ENCODE measurements around the gene ATF6B. TPM values are rescaled to one million over a fixed set of nuclear protein-coding genes. Genes with fewer than 3 reads are reported as not detected.

Gene ATF6B
- total and polyA plus RNA-seq, 2 of the 13 experiments (the other 11 are each of a cell fraction or from before 2014, with no cell fraction given), result 18.1 to 44.0 TPM

DNA sequence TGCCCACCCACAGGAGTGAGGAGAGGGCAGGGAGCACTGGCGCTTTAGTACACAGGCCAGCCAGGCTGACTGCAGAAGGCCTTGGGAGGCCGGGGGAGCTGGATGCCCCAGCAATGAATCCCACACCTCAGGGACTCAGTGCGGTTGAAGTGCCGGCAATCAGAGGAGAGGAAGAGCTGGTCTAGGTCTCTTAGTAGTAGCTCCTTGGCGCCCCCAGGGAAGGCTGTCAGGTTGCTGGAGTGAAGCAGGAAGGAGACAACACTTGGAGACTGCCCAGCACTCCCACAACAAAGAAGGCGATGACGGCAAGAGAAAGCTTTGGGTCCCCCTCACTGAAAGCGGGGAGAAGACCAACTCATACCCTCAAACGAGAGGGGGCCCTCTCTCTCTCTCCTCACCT, 10.6 kb downstream of the ATF6B start:
- Histone ChIP-seq H3K9ac (ENCODE audit: insufficient read depth, low read depth, low read length) (no peak overlapping the region), H3K4me3 (replicated peaks in 1 of 3; ENCODE audit: insufficient read depth in 1 of 3, low read depth in 2 of 3, low read length in 3 of 3) (no peak overlapping the region), H3K4me1 (ENCODE audit: insufficient read depth, low read length) (peaks cover 31% of the 10 kb centered on the region), H3K9me3 (ENCODE audit: low read length) (no peaks in the 10 kb centered on the region), H4K20me1 (ENCODE audit: insufficient read depth, low read length) (no peaks in the 10 kb centered on the region), H3K36me3 (replicated peaks in 1 of 2; ENCODE audit: control insufficient read depth in 1 of 2, insufficient read depth in 2 of 2, low read length in 2 of 2) (peaks cover 17 to 50% of the 10 kb centered on the region in 2 experiments), H3K4me2 (ENCODE audit: low read depth, low read length) (no peak overlapping the region), H3K27ac (ENCODE audit: extremely low read length, insufficient read depth, low read length) (no peak overlapping the region), H3K79me2 (ENCODE audit: insufficient read depth, low read length) (no peaks in the 10 kb centered on the region), H2AFZ (ENCODE audit: low read length) (no peak overlapping the region), H3K27me3 (ENCODE audit: control insufficient read depth in 1 of 2, insufficient read depth in 2 of 2, low read length in 2 of 2) (no peaks in the 10 kb centered on the region)
- FAIRE-seq, result no peak
- ChIA-PET CTCF (ENCODE audit: low intra/inter-chr PET ratio, low total read pairs) (interaction anchor here (0.7 to 3.2 kb wide), 5 partner anchors 31 to 437 kb away, joined by 3 to 97 read pairs (median 6); partner anchors contain the start of genes LY6G5C and PPT2), POLR2A (interaction anchor here (1.0 to 2.1 kb wide), 3 partner anchors 11 to 69 kb away, joined by 4 to 8 read pairs (median 4); partner anchors contain the start of gene ATF6B)
- TF ChIP-seq MIXL1 (CRISPR knock-in tag; IDR thresholded peaks at IDR 0.05) (no peak), RARG (CRISPR knock-in tag; IDR thresholded peaks at IDR 0.05; ENCODE audit: low read depth) (no peak)
- 95% methylated on average over 9 of the region's 9 CpGs for WGBS (ENCODE audit: low lambda C conversion rate)
- no peak for DNase-seq (ENCODE audit: low spot score)
- BruUV-seq (replicated peaks), result no TSS peak
- in situ Hi-C loops (cut with HindIII; ENCODE audit: extremely low pct_ligation_motif_present, low pct_unique_long_range_greater_than_20kb) (loop anchor here (5.0 kb wide), 1 partner anchor 35 kb away; the partner anchor contains the start of genes PPT2 and PRRT1), intact Hi-C loops (cut with micrococcal nuclease; ENCODE audit: unreplicated experiment) (loop anchor here (5.0 kb wide), 1 partner anchor 80 kb away; no protein-coding TSS in a partner anchor)
- ATAC-seq, result no peak

DNA sequence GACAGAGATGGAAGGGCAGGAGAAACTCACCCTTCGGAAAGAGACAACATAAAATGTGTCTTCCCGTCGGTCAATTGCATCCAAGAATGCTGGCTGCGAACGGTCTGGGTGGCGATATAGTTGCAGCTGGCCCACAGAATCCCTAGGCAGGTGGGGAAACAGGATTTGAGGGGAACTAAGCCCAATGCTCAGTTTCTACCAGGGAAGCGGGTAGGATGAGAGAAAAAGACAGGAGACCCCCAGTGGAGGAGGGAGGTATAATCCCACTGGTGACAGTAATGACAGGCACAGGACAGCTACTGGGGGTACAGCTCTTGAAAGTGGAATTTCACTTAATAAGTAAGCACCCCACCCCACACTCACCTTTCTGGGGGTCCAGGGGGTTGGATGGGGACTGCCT, 11.4 kb downstream of the ATF6B start:
- in situ Hi-C loops (cut with HindIII; ENCODE audit: extremely low pct_ligation_motif_present, low pct_unique_long_range_greater_than_20kb) (loop anchor here (5.0 kb wide), 1 partner anchor 36 kb away; the partner anchor contains the start of genes PPT2 and PRRT1), intact Hi-C loops (cut with micrococcal nuclease; ENCODE audit: unreplicated experiment) (loop anchor here (5.0 kb wide), 1 partner anchor 81 kb away; no protein-coding TSS in a partner anchor)
- peak; percentile 26; the same call in 2 of the 3 replicates for ATAC-seq
- Histone ChIP-seq H3K4me2 (ENCODE audit: low read depth, low read length) (no peak overlapping the region), H3K27ac (ENCODE audit: extremely low read length, insufficient read depth, low read length) (no peak overlapping the region), H3K9me3 (ENCODE audit: low read length) (no peaks in the 10 kb centered on the region), H2AFZ (ENCODE audit: low read length) (no peak overlapping the region), H3K36me3 (replicated peaks in 1 of 2; ENCODE audit: control insufficient read depth in 1 of 2, insufficient read depth in 2 of 2, low read length in 2 of 2) (peaks cover 15 to 44% of the 10 kb centered on the region in 2 experiments), H3K4me1 (ENCODE audit: insufficient read depth, low read length) (peaks cover 31% of the 10 kb centered on the region), H3K79me2 (ENCODE audit: insufficient read depth, low read length) (no peaks in the 10 kb centered on the region), H3K27me3 (ENCODE audit: control insufficient read depth in 1 of 2, insufficient read depth in 2 of 2, low read length in 2 of 2) (no peaks in the 10 kb centered on the region), H3K4me3 (replicated peaks in 1 of 3; ENCODE audit: insufficient read depth in 1 of 3, low read depth in 2 of 3, low read length in 3 of 3) (no peak overlapping the region), H4K20me1 (ENCODE audit: insufficient read depth, low read length) (no peaks in the 10 kb centered on the region), H3K9ac (ENCODE audit: insufficient read depth, low read depth, low read length) (no peak overlapping the region)
- WGBS (ENCODE audit: low lambda C conversion rate), result 94% methylated on average over 7 of the region's 7 CpGs
- FAIRE-seq, result peak; percentile 47
- POLR2A ChIA-PET, result interaction anchor here (0.8 to 1.6 kb wide), 3 partner anchors 12 to 69 kb away, joined by 3 to 8 read pairs (median 4); partner anchors contain the start of gene ATF6B
- peak; percentile 44 for DNase-seq (ENCODE audit: low spot score)
- no TSS peak for BruUV-seq (replicated peaks)
- CTCF ChIA-PET (ENCODE audit: low intra/inter-chr PET ratio, low total read pairs), result interaction anchor here (0.7 to 1.6 kb wide), 3 partner anchors 30 to 436 kb away, joined by 3 to 6 read pairs (median 4); partner anchors contain the start of genes LY6G5C and PPT2
- TF ChIP-seq, protein P1, sequence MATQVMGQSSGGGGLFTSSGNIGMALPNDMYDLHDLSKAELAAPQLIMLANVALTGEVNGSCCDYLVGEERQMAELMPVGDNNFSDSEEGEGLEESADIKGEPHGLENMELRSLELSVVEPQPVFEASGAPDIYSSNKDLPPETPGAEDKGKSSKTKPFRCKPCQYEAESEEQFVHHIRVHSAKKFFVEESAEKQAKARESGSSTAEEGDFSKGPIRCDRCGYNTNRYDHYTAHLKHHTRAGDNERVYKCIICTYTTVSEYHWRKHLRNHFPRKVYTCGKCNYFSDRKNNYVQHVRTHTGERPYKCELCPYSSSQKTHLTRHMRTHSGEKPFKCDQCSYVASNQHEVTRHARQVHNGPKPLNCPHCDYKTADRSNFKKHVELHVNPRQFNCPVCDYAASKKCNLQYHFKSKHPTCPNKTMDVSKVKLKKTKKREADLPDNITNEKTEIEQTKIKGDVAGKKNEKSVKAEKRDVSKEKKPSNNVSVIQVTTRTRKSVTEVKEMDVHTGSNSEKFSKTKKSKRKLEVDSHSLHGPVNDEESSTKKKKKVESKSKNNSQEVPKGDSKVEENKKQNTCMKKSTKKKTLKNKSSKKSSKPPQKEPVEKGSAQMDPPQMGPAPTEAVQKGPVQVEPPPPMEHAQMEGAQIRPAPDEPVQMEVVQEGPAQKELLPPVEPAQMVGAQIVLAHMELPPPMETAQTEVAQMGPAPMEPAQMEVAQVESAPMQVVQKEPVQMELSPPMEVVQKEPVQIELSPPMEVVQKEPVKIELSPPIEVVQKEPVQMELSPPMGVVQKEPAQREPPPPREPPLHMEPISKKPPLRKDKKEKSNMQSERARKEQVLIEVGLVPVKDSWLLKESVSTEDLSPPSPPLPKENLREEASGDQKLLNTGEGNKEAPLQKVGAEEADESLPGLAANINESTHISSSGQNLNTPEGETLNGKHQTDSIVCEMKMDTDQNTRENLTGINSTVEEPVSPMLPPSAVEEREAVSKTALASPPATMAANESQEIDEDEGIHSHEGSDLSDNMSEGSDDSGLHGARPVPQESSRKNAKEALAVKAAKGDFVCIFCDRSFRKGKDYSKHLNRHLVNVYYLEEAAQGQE (IDR thresholded peaks at IDR 0.05; ENCODE audit: borderline replicate concordance in 1 of 2, low read depth in 1 of 2, low read length in 2 of 2), result no peak
- no peak for TF ChIP-seq SP4 (CRISPR knock-in tag; IDR thresholded peaks at IDR 0.05)
- no peak for TF ChIP-seq NR2F2 (IDR thresholded peaks at IDR 0.05; ENCODE audit: borderline replicate concordance, low read depth)
- TF ChIP-seq MIER2 (CRISPR knock-in tag; IDR thresholded peaks at IDR 0.05), result no peak
- TF ChIP-seq MIER3 (CRISPR knock-in tag; IDR thresholded peaks at IDR 0.05; ENCODE audit: borderline replicate concordance), result no peak
- no peak for TF ChIP-seq ZBTB42 (CRISPR knock-in tag; IDR thresholded peaks at IDR 0.05)
- TF ChIP-seq ZNF562 (CRISPR knock-in tag; IDR thresholded peaks at IDR 0.05; ENCODE audit: borderline replicate concordance), result no peak
- no peak for TF ChIP-seq ZNF468 (CRISPR knock-in tag; IDR thresholded peaks at IDR 0.05)
- no peak for TF ChIP-seq ZMYM3 (CRISPR knock-in tag; IDR thresholded peaks at IDR 0.05)
- TF ChIP-seq, protein P2, sequence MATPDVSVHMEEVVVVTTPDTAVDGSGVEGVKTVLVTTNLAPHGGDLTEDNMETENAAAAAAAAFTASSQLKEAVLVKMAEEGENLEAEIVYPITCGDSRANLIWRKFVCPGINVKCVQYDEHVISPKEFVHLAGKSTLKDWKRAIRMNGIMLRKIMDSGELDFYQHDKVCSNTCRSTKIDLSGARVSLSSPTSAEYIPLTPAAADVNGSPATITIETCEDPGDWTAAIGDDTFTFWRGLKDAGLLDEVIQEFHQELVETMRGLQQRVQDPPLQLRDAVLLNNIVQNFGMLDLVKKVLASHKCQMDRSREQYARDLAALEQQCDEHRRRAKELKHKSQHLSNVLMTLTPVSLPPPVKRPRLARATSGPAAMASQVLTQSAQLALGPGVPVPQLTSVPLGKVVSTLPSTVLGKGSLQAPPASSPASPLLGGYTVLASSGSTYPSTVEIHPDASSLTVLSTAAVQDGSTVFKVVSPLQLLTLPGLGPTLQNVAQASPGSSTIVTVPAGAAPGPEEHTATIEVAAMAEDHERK (CRISPR knock-in tag; IDR thresholded peaks at IDR 0.05; ENCODE audit: low read depth), result no peak
- no peak for TF ChIP-seq IRX3 (CRISPR knock-in tag; IDR thresholded peaks at IDR 0.05; ENCODE audit: borderline replicate concordance, low read depth)

Data from HepG2 (cell line).